Psoas muscle (tissue), 8 donors: ENCODE results near the gene PPM1H. TPM values are rescaled to one million over a fixed set of nuclear protein-coding genes. Genes with fewer than 3 reads are reported as not detected.
A peak's percentile ranks its signal among the peaks of the same experiment; 100 is the strongest.

ENCODE experiments used
- ATAC-seq, 4 donors: fragments of 200-7000 bp; cut with Tn5 transposase; one replicate each; pipeline ENCODE4 v1.9.1; 2020; ENCODE audit warnings: moderate library complexity in 3 of 4, mild to moderate bottlenecking in 2 of 4
- DNase-seq, 2 donors: peaks; one replicate each; pipeline ENCODE4 v3.0.0-alpha.2; 2020
- H3K27ac ChIP-seq: fragments of 200-600 bp; one replicate; pipeline ENCODE4 v1.8.0; 2022
- H3K27me3 ChIP-seq, 3 donors: fragments of 200-600 bp in 1 of 3; one replicate each; pipeline versions ENCODE4 v1.6.1 to v1.8.0; 2013 to 2022; ENCODE audit warnings: low read length in 2 of 3, mild to moderate bottlenecking in 2 of 3, moderate library complexity in 1 of 3; ENCODE audit not compliant: insufficient read depth in 3 of 3
- H3K36me3 ChIP-seq, 2 donors: fragments of 200-600 bp in 1 of 2; one replicate each; pipeline versions ENCODE4 v1.6.1 to v1.8.0; 2013 to 2022; ENCODE audit warnings: low read depth in 1 of 2, mild to moderate bottlenecking in 1 of 2, moderate library complexity in 1 of 2; ENCODE audit not compliant: insufficient read depth in 1 of 2
- H3K4me1 ChIP-seq: fragments of 200-600 bp; one replicate; pipeline ENCODE4 v1.8.0; 2022
- H3K4me3 ChIP-seq: fragments of 200-600 bp; one replicate; pipeline ENCODE4 v1.8.0; 2022; ENCODE audit warnings: mild to moderate bottlenecking
- H3K9me3 ChIP-seq: fragments of 200-600 bp; one replicate; pipeline ENCODE4 v1.8.0; 2022
- CTCF ChIP-seq: fragments of 200-600 bp; IDR thresholded peaks from one replicate; pipeline ENCODE4 v1.8.0; 2022; ENCODE audit warnings: antibody characterized with exemption
- WGBS, 3 donors: extraction: QIAGEN DNeasy Blood & Tissue Kit; methylation state at CpG; one replicate each; pipeline versions ENCODE4 v1.1.6 to v1.1.7; 2013; 5-methylcytosine and 5-hydroxymethylcytosine counted together
- intact Hi-C, 2 donors: fragments of 100-400 bp; cut with DNase I; formaldehyde crosslinking; loops; one replicate each; pipeline versions ENCODE4 v1.11.0 to v1.14.2; 2022
- polyA plus RNA-seq, 3 donors: library from polyadenylated mRNA; stranded (reverse); fragments of 200-250 nt; gene quantifications; one replicate each; pipeline ENCODE4 v1.2.3, GENCODE V29; 2013
- total RNA-seq, 4 donors: library from RNA; stranded (reverse); fragmentation: NEBNext Ultra II Directional in 2 of 4; extraction: Animal tissue kit (Norgen Biotek cat#: 25700) in 2 of 4; gene quantifications; one replicate each; pipeline versions ENCODE4 v1.2.1 to v1.2.4, GENCODE V29; 2021 to 2023
- donor health status: healthy with polysubstance abuse.
- donor health status: DM: no; HTN: no; CAD: no; lungs with moderate emphysema.
- donor health status: Bipolar disorder and iron deficiency.
- donor health status: healthy.
- donor health status: DM: yes; HTN: yes; CAD: no.
- donor health status: DM: no; HTN: no; CAD: no.
- donor health status: DM: no; HTN: no; CAD: no.
- donor health status: DM: yes; HTN: yes; CAD: no.

Gene PPM1H
- total and polyA plus RNA-seq, 7 donors: 0.65 to 4.3 (median 1.8) TPM

- peak in 1 of 4 donors; percentile 18 for ATAC-seq
- H3K36me3 ChIP-seq: no peaks in the 10 kb centered on the region
- H3K27ac ChIP-seq: no peak overlapping the region
Measured at GRCh38 chr12:62866451-62867082, 68.4 kb downstream of the PPM1H start.

GRCh38 chr12:62865937-62866336 lies 69.0 kb downstream of the PPM1H start:
- Histone ChIP-seq H3K4me3 (no peak overlapping the region), H3K27me3 (no peaks in the 10 kb centered on the region), H3K9me3 (no peaks in the 10 kb centered on the region), H3K27ac (no peak overlapping the region), H3K4me1 (peaks cover 6% of the 10 kb centered on the region), H3K36me3 (no peaks in the 10 kb centered on the region)
- TF ChIP-seq CTCF: no peak
- intact Hi-C loops: no loop called here
- no peak for DNase-seq
- peak in 1 of 4 donors; percentile 15 for ATAC-seq
- 42 to 47% (median 43%) methylated on average over 4 of the region's 4 CpGs for WGBS, 3 donors

More at GRCh38 chr12:62866451-62867082, 68.4 kb downstream of the PPM1H start:
- Histone ChIP-seq H3K27me3 (no peaks in the 10 kb centered on the region), H3K9me3 (no peaks in the 10 kb centered on the region), H3K4me1 (peaks cover 6% of the 10 kb centered on the region), H3K4me3 (no peak overlapping the region)
- TF ChIP-seq CTCF: no peak
- no peak for DNase-seq
- WGBS, 3 donors: 56 to 65% (median 59%) methylated on average over 4 of the region's 4 CpGs
- intact Hi-C loops: no loop called here

- intact Hi-C loops: no loop called here
- Histone ChIP-seq H3K27me3 (no peaks in the 10 kb centered on the region), H3K4me1 (peaks cover 6% of the 10 kb centered on the region), H3K36me3 (no peaks in the 10 kb centered on the region), H3K9me3 (no peaks in the 10 kb centered on the region), H3K4me3 (no peak overlapping the region), H3K27ac (peak overlapping the region; percentile 36)
- TF ChIP-seq CTCF: no peak
- WGBS, 3 donors: 3 to 19% (median 10%) methylated on average over 2 of the region's 2 CpGs
- peak; percentile 67 to 85 (median 78) for ATAC-seq
- DNase-seq: no peak
Measured at GRCh38 chr12:62865065-62865464, 69.9 kb downstream of the PPM1H start.

- intact Hi-C loops: no loop called here
- TF ChIP-seq CTCF: no peak
- H3K27me3 ChIP-seq: no peaks in the 10 kb centered on the region
- peaks cover 6% of the 10 kb centered on the region for H3K4me1 ChIP-seq
- no peaks in the 10 kb centered on the region for H3K36me3 ChIP-seq
- H3K4me3 ChIP-seq: no peak overlapping the region
- ATAC-seq: no peak
- no peaks in the 10 kb centered on the region for H3K9me3 ChIP-seq
- H3K27ac ChIP-seq: no peak overlapping the region
- DNase-seq: no peak
- 70 to 77% (median 70%) methylated on average over 2 of the region's 2 CpGs for WGBS, 3 donors
Measured at GRCh38 chr12:62862259-62862881, 72.6 kb downstream of the PPM1H start.
